Neural crest cell (in vitro differentiated cells): ENCODE results near the gene DYRK1A. TPM values are rescaled to one million over a fixed set of nuclear protein-coding genes. Genes with fewer than 3 reads are reported as not detected.

Source experiments
- DNase-seq: peaks from one replicate; pipeline ENCODE4 v3.0.0; 2021; ENCODE audit warnings: low read depth, mixed read lengths, low spot score
- H3K27ac Mint-ChIP-seq: one replicate; pipeline ENCODE4 v1.8.0; 2021; ENCODE audit warnings: mild to moderate bottlenecking, mixed read lengths; ENCODE audit not compliant: unreplicated experiment
- H3K27me3 Mint-ChIP-seq: 2 replicates; pipeline ENCODE4 v1.8.0; 2021; ENCODE audit warnings: low read depth, mild to moderate bottlenecking, mixed read lengths
- H3K36me3 Mint-ChIP-seq: 2 replicates; pipeline ENCODE4 v1.8.0; 2021; ENCODE audit warnings: low read depth, mild to moderate bottlenecking, mixed read lengths
- H3K4me1 Mint-ChIP-seq: 2 replicates; pipeline ENCODE4 v1.8.0; 2021; ENCODE audit warnings: mixed read lengths
- H3K4me3 Mint-ChIP-seq: one replicate; pipeline ENCODE4 v1.8.0; 2021; ENCODE audit warnings: mild to moderate bottlenecking, mixed read lengths
- H3K9me3 Mint-ChIP-seq: 2 replicates; pipeline ENCODE4 v1.8.0; 2021; ENCODE audit warnings: mixed read lengths
- total RNA-seq: library from RNA; stranded (reverse); gene quantifications from 2 replicates; pipeline ENCODE4 v1.2.1, GENCODE V29; 2021
- TF ChIP-seq, protein P1 (sequence below): fragments of 200-600 bp; sonication (generic); conservative IDR thresholded peaks from 2 replicates; pipeline ENCODE4 v1.5.0; 2021; ENCODE audit warnings: antibody characterized with exemption, mild to moderate bottlenecking

DYRK1A gene
- total RNA-seq, 1 donor from 2014 or later = 77.0 TPM

DNA sequence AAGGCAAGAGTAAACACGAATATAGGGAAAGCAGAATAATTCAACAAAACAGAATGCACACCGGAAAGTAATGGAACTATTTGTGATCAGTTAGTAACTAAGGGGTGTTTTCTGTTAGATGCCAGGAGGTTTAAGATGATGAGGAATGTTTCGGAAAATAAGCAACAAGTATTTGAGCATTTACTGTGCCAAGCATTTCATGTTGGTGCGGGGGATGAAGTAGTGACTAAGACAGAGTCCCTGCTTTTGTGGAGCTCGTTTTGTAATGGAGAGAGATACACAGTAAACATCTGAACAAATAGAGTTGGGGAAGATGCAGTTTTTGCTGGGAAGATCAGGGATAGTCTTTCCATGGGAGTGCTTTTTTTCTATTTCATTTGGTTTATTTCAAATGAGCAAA is 78.7 kb downstream of the DYRK1A start:
- Mint-ChIP-seq H3K4me1 (peaks cover 71% of the 10 kb centered on the region), H3K27me3 (no peaks in the 10 kb centered on the region), H3K4me3 (no peak overlapping the region), H3K36me3 (peaks cover 16% of the 10 kb centered on the region), H3K27ac (no peak overlapping the region), H3K9me3 (no peaks in the 10 kb centered on the region)
- no peak for DNase-seq
- TF ChIP-seq, protein P1, sequence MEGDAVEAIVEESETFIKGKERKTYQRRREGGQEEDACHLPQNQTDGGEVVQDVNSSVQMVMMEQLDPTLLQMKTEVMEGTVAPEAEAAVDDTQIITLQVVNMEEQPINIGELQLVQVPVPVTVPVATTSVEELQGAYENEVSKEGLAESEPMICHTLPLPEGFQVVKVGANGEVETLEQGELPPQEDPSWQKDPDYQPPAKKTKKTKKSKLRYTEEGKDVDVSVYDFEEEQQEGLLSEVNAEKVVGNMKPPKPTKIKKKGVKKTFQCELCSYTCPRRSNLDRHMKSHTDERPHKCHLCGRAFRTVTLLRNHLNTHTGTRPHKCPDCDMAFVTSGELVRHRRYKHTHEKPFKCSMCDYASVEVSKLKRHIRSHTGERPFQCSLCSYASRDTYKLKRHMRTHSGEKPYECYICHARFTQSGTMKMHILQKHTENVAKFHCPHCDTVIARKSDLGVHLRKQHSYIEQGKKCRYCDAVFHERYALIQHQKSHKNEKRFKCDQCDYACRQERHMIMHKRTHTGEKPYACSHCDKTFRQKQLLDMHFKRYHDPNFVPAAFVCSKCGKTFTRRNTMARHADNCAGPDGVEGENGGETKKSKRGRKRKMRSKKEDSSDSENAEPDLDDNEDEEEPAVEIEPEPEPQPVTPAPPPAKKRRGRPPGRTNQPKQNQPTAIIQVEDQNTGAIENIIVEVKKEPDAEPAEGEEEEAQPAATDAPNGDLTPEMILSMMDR = no peak

DNA sequence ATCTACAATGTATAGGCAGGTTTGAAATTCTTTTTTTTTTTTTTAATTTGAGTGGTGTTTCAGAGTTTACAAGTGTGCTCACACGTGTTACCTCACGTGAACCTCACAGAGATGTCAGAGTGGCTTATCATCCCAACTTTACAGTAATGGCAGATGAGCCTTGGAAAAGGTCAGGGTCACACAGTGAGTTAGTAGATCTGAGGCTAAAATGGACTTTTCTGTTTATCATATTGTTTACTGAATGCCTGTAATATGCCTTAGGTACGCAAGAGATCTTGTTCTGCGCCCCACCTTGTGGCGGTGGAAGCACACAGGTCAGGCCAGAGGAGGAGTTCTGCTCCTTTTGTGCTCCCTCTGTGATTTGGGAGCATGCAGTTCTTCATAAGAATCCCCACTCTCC is 80.0 kb downstream of the DYRK1A start:
- Mint-ChIP-seq H3K36me3 (peaks cover 7% of the 10 kb centered on the region), H3K4me3 (peak overlapping the region; percentile 32), H3K27ac (peak overlapping the region; percentile 2), H3K27me3 (no peaks in the 10 kb centered on the region), H3K4me1 (peaks cover 73% of the 10 kb centered on the region), H3K9me3 (no peaks in the 10 kb centered on the region)
- no peak for DNase-seq
- TF ChIP-seq, protein P1 = no peak

DNA sequence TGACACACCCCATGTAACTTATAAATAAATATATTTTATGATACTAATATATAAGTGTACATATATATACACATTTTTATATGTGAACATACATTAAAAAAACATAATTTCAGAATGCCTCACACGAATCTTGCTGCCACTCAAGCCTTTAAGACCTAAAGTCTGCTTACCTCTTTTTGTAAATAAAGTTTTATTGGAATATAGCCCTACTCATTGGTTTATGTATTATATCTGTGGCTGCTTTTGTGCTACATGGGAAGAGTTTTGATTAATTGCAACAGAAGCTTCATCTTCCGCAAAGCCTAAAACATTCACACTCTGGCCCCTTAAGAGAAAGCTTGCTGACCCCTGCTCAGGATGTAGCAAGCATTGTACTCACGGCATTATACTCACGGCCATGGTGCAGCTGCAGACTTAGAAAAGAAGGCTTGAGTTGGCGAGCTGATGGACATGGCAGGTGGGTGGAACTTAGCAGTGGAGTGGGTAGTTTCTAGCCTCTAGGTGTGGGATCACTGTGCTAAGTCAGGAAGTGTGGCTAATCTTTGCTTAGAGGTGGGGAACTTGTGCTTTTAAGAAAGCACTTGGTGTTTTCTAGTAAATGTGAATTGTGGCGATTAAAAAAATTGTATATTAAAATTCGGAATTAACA is 80.8 kb downstream of the DYRK1A start:
- H3K27me3 Mint-ChIP-seq = no peaks in the 10 kb centered on the region
- H3K4me1 Mint-ChIP-seq = peaks cover 75% of the 10 kb centered on the region
- H3K27ac Mint-ChIP-seq = peak overlapping the region; percentile 7
- peak overlapping the region; percentile 20 for H3K4me3 Mint-ChIP-seq
- DNase-seq = no peak
- peaks cover 12% of the 10 kb centered on the region for H3K36me3 Mint-ChIP-seq
- TF ChIP-seq, protein P1 = no peak
- no peaks in the 10 kb centered on the region for H3K9me3 Mint-ChIP-seq

DNA sequence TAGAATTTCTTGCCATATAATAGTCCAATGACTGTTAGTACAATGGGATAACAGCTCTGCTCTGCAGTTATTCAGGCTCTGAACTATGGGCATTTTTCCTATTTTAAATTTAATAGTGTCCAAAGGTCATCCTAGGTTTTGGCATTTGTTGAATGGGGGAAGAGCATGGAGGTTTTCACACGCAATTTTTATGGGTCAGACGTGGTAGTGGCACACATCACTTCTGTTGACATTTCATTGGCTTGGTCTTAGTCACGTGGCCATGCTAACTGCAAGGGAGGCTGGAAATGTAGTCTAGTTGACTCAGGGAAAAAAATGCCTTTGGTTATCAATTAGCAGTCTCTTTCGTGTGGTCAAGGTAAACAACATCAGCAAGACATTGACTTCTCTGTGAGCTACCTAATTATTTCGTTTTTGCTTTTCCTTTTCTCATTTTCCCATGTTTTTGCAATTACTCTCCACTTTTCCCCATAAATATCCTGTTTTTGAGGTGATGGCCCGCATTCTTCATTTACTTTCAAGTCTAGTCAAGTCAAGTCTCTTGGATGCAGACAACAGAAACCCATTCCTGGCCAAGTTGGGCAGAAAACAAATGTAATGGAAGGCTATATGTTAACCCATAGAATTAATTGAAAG is 82.8 kb downstream of the DYRK1A start:
- H3K27ac Mint-ChIP-seq = no peak overlapping the region
- H3K4me3 Mint-ChIP-seq = no peak overlapping the region

DNA sequence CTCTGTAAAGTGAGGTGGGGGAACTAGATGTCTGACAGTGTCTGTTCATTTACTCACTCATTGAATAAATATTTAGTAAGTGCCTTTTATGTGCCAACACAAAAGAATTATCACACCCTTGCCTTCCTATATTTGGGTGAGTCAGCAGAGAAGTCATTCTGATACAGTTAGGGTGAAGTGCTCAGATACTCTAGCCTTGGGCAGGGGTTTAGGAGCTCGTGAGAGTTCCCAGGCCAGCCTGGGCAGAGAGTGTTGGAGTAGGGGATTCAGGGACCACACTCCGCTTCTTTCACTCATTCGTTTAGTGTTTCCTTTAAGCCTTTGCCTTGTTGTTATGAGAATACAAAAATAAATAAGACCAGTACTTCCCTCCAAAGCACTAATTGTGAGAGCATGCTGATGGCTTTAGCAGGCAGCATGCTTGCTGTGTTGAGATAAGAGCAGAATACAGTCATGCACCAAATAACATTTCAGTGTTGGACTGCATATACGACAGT is 83.9 kb downstream of the DYRK1A start:
- Mint-ChIP-seq H3K4me1 (peaks cover 69% of the 10 kb centered on the region), H3K27ac (no peak overlapping the region), H3K9me3 (no peaks in the 10 kb centered on the region), H3K36me3 (peaks cover 8% of the 10 kb centered on the region), H3K4me3 (no peak overlapping the region), H3K27me3 (no peaks in the 10 kb centered on the region)
- DNase-seq = no peak
- TF ChIP-seq, protein P1 = no peak

More for the DNA sequence above, 82.8 kb downstream of the DYRK1A start:
- H3K27me3 Mint-ChIP-seq = no peaks in the 10 kb centered on the region
- H3K9me3 Mint-ChIP-seq = no peaks in the 10 kb centered on the region
- H3K36me3 Mint-ChIP-seq = peaks cover 8% of the 10 kb centered on the region
- TF ChIP-seq, protein P1 = no peak
- peaks cover 68% of the 10 kb centered on the region for H3K4me1 Mint-ChIP-seq
- DNase-seq = no peak
